Mesenchymal stem cell (in vitro differentiated cells and primary cell): ENCODE measurements around the gene ARMH3.

Experiments used
- DNase-seq: peaks from one replicate; pipeline ENCODE4 v3.0.0-alpha.2; 2013
- H2AFZ ChIP-seq: one replicate; pipeline ENCODE4 v1.6.1; 2013; ENCODE audit warnings: low read depth, mild to moderate bottlenecking, control low read depth, inconsistent platforms, low read length, moderate library complexity
- H2AK5ac ChIP-seq: 2 replicates; pipeline ENCODE4 v1.6.1; 2013; ENCODE audit warnings: low read length, moderate library complexity, mild to moderate bottlenecking, inconsistent platforms; ENCODE audit not compliant: severe bottlenecking
- H2BK120ac ChIP-seq: one replicate; pipeline ENCODE4 v1.6.1; 2013; ENCODE audit warnings: low read depth, mild to moderate bottlenecking, inconsistent platforms, low read length, moderate library complexity
- H2BK12ac ChIP-seq, 2 experiments: one replicate each; pipeline ENCODE4 v1.6.1; 2013; ENCODE audit warnings: inconsistent platforms in 2 of 2, low read length in 2 of 2, mild to moderate bottlenecking in 2 of 2, moderate library complexity in 2 of 2, control low read depth in 1 of 2
- H2BK15ac ChIP-seq: one replicate; pipeline ENCODE4 v1.6.1; 2013; ENCODE audit warnings: mild to moderate bottlenecking, low read depth, inconsistent platforms; ENCODE audit not compliant: poor library complexity, severe bottlenecking
- H2BK5ac ChIP-seq: 2 replicates; pipeline ENCODE4 v1.6.1; 2013; ENCODE audit warnings: low read depth, mild to moderate bottlenecking, low read length, control low read depth, inconsistent platforms; ENCODE audit not compliant: poor library complexity, severe bottlenecking
- H3K14ac ChIP-seq, 2 experiments: one replicate each; pipeline ENCODE4 v1.6.1; 2013; ENCODE audit warnings: inconsistent platforms in 2 of 2, low read length in 2 of 2, control low read depth in 1 of 2, mild to moderate bottlenecking in 1 of 2, moderate library complexity in 1 of 2
- H3K18ac ChIP-seq, 2 experiments: one replicate each; pipeline ENCODE4 v1.6.1; 2013; ENCODE audit warnings: inconsistent platforms in 2 of 2, low read length in 2 of 2, control low read depth in 1 of 2, low read depth in 1 of 2, mild to moderate bottlenecking in 1 of 2
- H3K23ac ChIP-seq, 2 experiments: one replicate each; pipeline ENCODE4 v1.6.1; 2013; ENCODE audit warnings: inconsistent platforms in 2 of 2, low read length in 2 of 2, mild to moderate bottlenecking in 2 of 2, moderate library complexity in 2 of 2, control low read depth in 1 of 2
- H3K27ac ChIP-seq: 2 replicates; pipeline ENCODE4 v1.5.1; 2013; ENCODE audit warnings: mild to moderate bottlenecking, moderate library complexity, low read length, control low read depth, inconsistent platforms; ENCODE audit not compliant: poor library complexity, severe bottlenecking
- H3K27me3 ChIP-seq, 2 experiments: 2 replicates each; pipeline versions ENCODE4 v1.6.1 to v1.7.0; 2013; ENCODE audit warnings: low read length in 2 of 2, mild to moderate bottlenecking in 2 of 2, moderate library complexity in 2 of 2, control low read depth in 1 of 2, inconsistent platforms in 1 of 2; ENCODE audit not compliant: control insufficient read depth in 1 of 2, insufficient read depth in 1 of 2
- H3K36me3 ChIP-seq, 2 experiments: 2 replicates each; pipeline versions ENCODE4 v1.6.1 to v1.7.0; 2013; ENCODE audit warnings: low read length in 2 of 2, control low read depth in 1 of 2, inconsistent platforms in 1 of 2, low read depth in 1 of 2, mild to moderate bottlenecking in 1 of 2; ENCODE audit not compliant: insufficient read depth in 2 of 2, control insufficient read depth in 1 of 2
- H3K4ac ChIP-seq, 2 experiments: one replicate each; pipeline ENCODE4 v1.6.1; 2013; ENCODE audit warnings: inconsistent platforms in 2 of 2, low read length in 2 of 2, mild to moderate bottlenecking in 2 of 2, moderate library complexity in 2 of 2, control low read depth in 1 of 2, low read depth in 1 of 2
- H3K4me1 ChIP-seq: 2 replicates; pipeline ENCODE4 v1.6.1; 2013; ENCODE audit warnings: low read depth, low read length, control low read depth; ENCODE audit not compliant: control insufficient read depth, insufficient read depth
- H3K4me2 ChIP-seq: 2 replicates; pipeline ENCODE4 v1.6.1; 2013; ENCODE audit warnings: low read length, mild to moderate bottlenecking, inconsistent platforms; ENCODE audit not compliant: poor library complexity, severe bottlenecking
- H3K4me3 ChIP-seq, 2 experiments: 2 replicates each; pipeline versions ENCODE4 v1.5.1 to v1.7.0; 2013; ENCODE audit warnings: low read length in 2 of 2, mild to moderate bottlenecking in 2 of 2, control low read depth in 1 of 2, low read depth in 1 of 2; ENCODE audit not compliant: insufficient read depth in 1 of 2
- H3K79me1 ChIP-seq: replicated peaks from 2 replicates; pipeline ENCODE4 v1.6.1; 2013; ENCODE audit warnings: mild to moderate bottlenecking, control low read depth, low read length, inconsistent platforms; ENCODE audit not compliant: poor library complexity, severe bottlenecking
- H3K9ac ChIP-seq: 2 replicates; pipeline ENCODE4 v1.7.0; 2013; ENCODE audit warnings: mild to moderate bottlenecking, low read length, moderate library complexity
- H3K9me3 ChIP-seq: 2 replicates; pipeline ENCODE4 v1.7.0; 2013; ENCODE audit warnings: mild to moderate bottlenecking, low read length; ENCODE audit not compliant: control insufficient read depth
- H4K8ac ChIP-seq: one replicate; pipeline ENCODE4 v1.6.1; 2013; ENCODE audit warnings: inconsistent platforms, mild to moderate bottlenecking, low read length, moderate library complexity
- H4K91ac ChIP-seq: one replicate; pipeline ENCODE4 v1.6.1; 2013; ENCODE audit warnings: mild to moderate bottlenecking, low read length, inconsistent platforms
- WGBS: methylation state at CpG from one replicate; pipeline ENCODE4 v1.1.7; 2013; ENCODE audit warnings: mixed read lengths; 5-methylcytosine and 5-hydroxymethylcytosine counted together

The ARMH3 gene

GRCh38 chr10:101895781-101896180 is 160.2 kb downstream of the ARMH3 start:
- Histone ChIP-seq H2AFZ (no peak overlapping the region), H3K79me1 (peaks cover 8% of the 10 kb centered on the region), H3K4me3 (no peak overlapping the region), H4K91ac (no peak overlapping the region), H2BK120ac (no peak overlapping the region), H3K4me2 (no peak overlapping the region), H2BK5ac (no peak overlapping the region), H2BK15ac (no peak overlapping the region), H2BK12ac (no peak overlapping the region), H3K4ac (no peak overlapping the region), H3K23ac (no peak overlapping the region), H4K8ac (no peak overlapping the region), H3K27me3 (no peaks in the 10 kb centered on the region), H2AK5ac (no peak overlapping the region), H3K9ac (no peak overlapping the region), H3K9me3 (no peaks in the 10 kb centered on the region), H3K4me1 (no peaks in the 10 kb centered on the region), H3K14ac (no peak overlapping the region), H3K27ac (no peak overlapping the region), H3K18ac (no peak overlapping the region), H3K36me3 (no peaks in the 10 kb centered on the region)
- no peak for DNase-seq
- WGBS = 100% methylated on average over 3 of the region's 4 CpGs

GRCh38 chr10:101894742-101895141 is 161.2 kb downstream of the ARMH3 start:
- H3K27me3 ChIP-seq = no peaks in the 10 kb centered on the region
- no peak overlapping the region for H3K18ac ChIP-seq
- no peak overlapping the region for H2AFZ ChIP-seq
- peaks cover 8% of the 10 kb centered on the region for H3K79me1 ChIP-seq
- no peak overlapping the region for H3K14ac ChIP-seq
- H2BK120ac ChIP-seq = no peak overlapping the region
- no peaks in the 10 kb centered on the region for H3K4me1 ChIP-seq
- no peak overlapping the region for H4K8ac ChIP-seq
- no peak overlapping the region for H2BK15ac ChIP-seq
- no peak overlapping the region for H3K4me2 ChIP-seq
- no peak overlapping the region for H4K91ac ChIP-seq
- H3K9ac ChIP-seq = no peak overlapping the region
- H3K4me3 ChIP-seq = no peak overlapping the region
- H3K27ac ChIP-seq = no peak overlapping the region
- WGBS = 91% methylated on average over 3 of the region's 3 CpGs
- no peak overlapping the region for H3K23ac ChIP-seq
- H3K4ac ChIP-seq = no peak overlapping the region
- no peak overlapping the region for H2BK12ac ChIP-seq
- H3K9me3 ChIP-seq = no peaks in the 10 kb centered on the region
- H2BK5ac ChIP-seq = no peak overlapping the region
- H2AK5ac ChIP-seq = no peak overlapping the region
- DNase-seq = no peak
- no peaks in the 10 kb centered on the region for H3K36me3 ChIP-seq

- Histone ChIP-seq H3K27ac (no peak overlapping the region), H3K4me1 (no peaks in the 10 kb centered on the region), H2BK120ac (no peak overlapping the region), H3K14ac (no peak overlapping the region), H3K79me1 (peaks cover 8% of the 10 kb centered on the region), H2AK5ac (no peak overlapping the region), H4K8ac (no peak overlapping the region), H3K4me3 (no peak overlapping the region), H2BK5ac (no peak overlapping the region), H3K9ac (no peak overlapping the region), H3K27me3 (no peaks in the 10 kb centered on the region), H2BK12ac (no peak overlapping the region), H2BK15ac (no peak overlapping the region), H3K9me3 (no peaks in the 10 kb centered on the region), H3K4ac (no peak overlapping the region), H4K91ac (no peak overlapping the region), H3K4me2 (no peak overlapping the region), H3K18ac (peak overlapping the region in 1 of 2 experiments; percentile 74), H3K36me3 (no peaks in the 10 kb centered on the region), H3K23ac (no peak overlapping the region), H2AFZ (no peak overlapping the region)
- no peak for DNase-seq
- WGBS = 88% methylated on average over 4 of the region's 6 CpGs
Observed at GRCh38 chr10:101894266-101894665, 161.7 kb downstream of the ARMH3 start.

GRCh38 chr10:101893510-101894120 is 162.4 kb downstream of the ARMH3 start:
- no peak overlapping the region for H3K4me2 ChIP-seq
- no peak overlapping the region for H2BK15ac ChIP-seq
- no peak for DNase-seq
- H3K4me3 ChIP-seq = no peak overlapping the region
- no peak overlapping the region for H2BK5ac ChIP-seq
- H3K9ac ChIP-seq = no peak overlapping the region
- H3K4me1 ChIP-seq = no peaks in the 10 kb centered on the region
- H4K8ac ChIP-seq = no peak overlapping the region
- no peaks in the 10 kb centered on the region for H3K9me3 ChIP-seq
- no peak overlapping the region for H2BK12ac ChIP-seq
- no peak overlapping the region for H2BK120ac ChIP-seq
- H3K14ac ChIP-seq = no peak overlapping the region
- no peak overlapping the region for H3K27ac ChIP-seq
- H2AFZ ChIP-seq = no peak overlapping the region
- H3K4ac ChIP-seq = no peak overlapping the region
- H4K91ac ChIP-seq = no peak overlapping the region
- no peak overlapping the region for H3K18ac ChIP-seq
- WGBS = 94% methylated on average over 1 of the region's 1 CpG
- H3K79me1 ChIP-seq = peaks cover 8% of the 10 kb centered on the region
- H2AK5ac ChIP-seq = no peak overlapping the region
- peaks cover 0 to 3% of the 10 kb centered on the region in 2 experiments for H3K36me3 ChIP-seq
- H3K23ac ChIP-seq = no peak overlapping the region
- H3K27me3 ChIP-seq = no peaks in the 10 kb centered on the region
